Breast epithelium (tissue), 4 donors: ENCODE measurements around the gene TOM1. TPM values are rescaled to one million over a fixed set of nuclear protein-coding genes. Genes with fewer than 3 reads are reported as not detected.

Source experiments
- DNase-seq, 2 donors: peaks; one replicate each; pipeline ENCODE4 v3.0.0-alpha.2; 2019; ENCODE audit warnings: low spot score in 2 of 2
- H3K27ac ChIP-seq, 2 donors: fragments of 200-600 bp; sonication (generic) in 1 of 2; one replicate each; pipeline ENCODE4 v1.5.1; 2016 to 2019; ENCODE audit warnings: mild to moderate bottlenecking in 1 of 2
- H3K27me3 ChIP-seq, 2 donors: fragments of 200-600 bp; sonication (generic) in 1 of 2; one replicate each; pipeline versions ENCODE4 v1.5.1 to v1.6.0; 2017 to 2019; ENCODE audit warnings: control low read depth in 1 of 2, mild to moderate bottlenecking in 1 of 2
- H3K36me3 ChIP-seq: fragments of 200-600 bp; one replicate; pipeline ENCODE4 v1.5.1; 2019
- H3K4me1 ChIP-seq, 2 donors: fragments of 200-600 bp; sonication (generic); one replicate each; pipeline ENCODE4 v1.5.1; 2016 to 2019; ENCODE audit warnings: control low read depth in 1 of 2
- H3K4me3 ChIP-seq, 3 donors: fragments of 200-600 bp; sonication (generic); 1 replicate in 2 of 3; 2 replicates in 1 of 3; pipeline ENCODE4 v1.5.1; 2016 to 2019; ENCODE audit warnings: mild to moderate bottlenecking in 3 of 3, moderate library complexity in 2 of 3
- H3K9me3 ChIP-seq, 2 donors: fragments of 200-600 bp; sonication (generic) in 1 of 2; one replicate each; pipeline ENCODE4 v1.5.1; 2016 to 2019; ENCODE audit warnings: control low read depth in 1 of 2
- CTCF ChIP-seq, 3 donors: fragments of 450-650 bp; IDR thresholded peaks; one replicate each; pipeline ENCODE4 v1.5.1; 2016 to 2017; ENCODE audit warnings: antibody characterized with exemption in 3 of 3, mild to moderate bottlenecking in 3 of 3, moderate library complexity in 3 of 3
- POLR2A ChIP-seq: fragments of 450-650 bp; IDR thresholded peaks from one replicate; pipeline ENCODE4 v1.6.1; 2016; ENCODE audit warnings: antibody characterized with exemption, mild to moderate bottlenecking, moderate library complexity
- POLR2AphosphoS5 ChIP-seq, 3 donors: sonication (generic); formaldehyde crosslinking; IDR thresholded peaks; one replicate each; pipeline ENCODE4 v1.6.1; 2017; ENCODE audit warnings: antibody characterized with exemption in 3 of 3
- intact Hi-C: fragments of 100-400 bp; cut with DNase I; formaldehyde crosslinking; loops from one replicate; pipeline ENCODE4 v1.15.1; 2023; ENCODE audit warnings: low total_unique reads
- total RNA-seq, 3 donors: library from RNA; depleted of rRNA; stranded (reverse); fragments of >200 nt; gene quantifications; one replicate each; pipeline ENCODE4 v1.1.0, GENCODE V29; 2016

TOM1 gene
- total RNA-seq, 3 donors from 2014 or later, result 85.6 to 106 (median 105) TPM

GRCh38 chr22:35368386-35368785 lies 68.7 kb downstream of the TOM1 start:
- intact Hi-C loops, result no loop called here
- H3K27ac ChIP-seq, result no peak overlapping the region
- H3K4me3 ChIP-seq, result no peak overlapping the region
- TF ChIP-seq POLR2AphosphoS5 (IDR thresholded peaks at IDR 0.05), result no peak
- TF ChIP-seq CTCF (IDR thresholded peaks at IDR 0.05), result no peak
- TF ChIP-seq POLR2A, result no peak
- H3K27me3 ChIP-seq, result no peaks in the 10 kb centered on the region
- no peaks in the 10 kb centered on the region for H3K36me3 ChIP-seq
- H3K9me3 ChIP-seq, result no peaks in the 10 kb centered on the region
- DNase-seq, result no peak
- H3K4me1 ChIP-seq, result no peaks in the 10 kb centered on the region

- TF ChIP-seq CTCF (IDR thresholded peaks at IDR 0.05) (no peak), POLR2A (no peak), POLR2AphosphoS5 (IDR thresholded peaks at IDR 0.05) (no peak)
- Histone ChIP-seq H3K4me1 (no peaks in the 10 kb centered on the region), H3K27ac (peak overlapping the region in 1 of 2 donors; percentile 36), H3K4me3 (no peak overlapping the region), H3K36me3 (no peaks in the 10 kb centered on the region), H3K9me3 (no peaks in the 10 kb centered on the region), H3K27me3 (no peaks in the 10 kb centered on the region)
- no peak for DNase-seq
- intact Hi-C loops, result no loop called here
Observed at GRCh38 chr22:35369996-35370395, 70.3 kb downstream of the TOM1 start.

GRCh38 chr22:35373781-35374180 lies 74.1 kb downstream of the TOM1 start:
- Histone ChIP-seq H3K9me3 (no peaks in the 10 kb centered on the region), H3K27me3 (no peaks in the 10 kb centered on the region), H3K27ac (no peak overlapping the region), H3K36me3 (no peaks in the 10 kb centered on the region), H3K4me3 (no peak overlapping the region), H3K4me1 (no peaks in the 10 kb centered on the region)
- TF ChIP-seq POLR2A (no peak), POLR2AphosphoS5 (IDR thresholded peaks at IDR 0.05) (no peak), CTCF (IDR thresholded peaks at IDR 0.05) (no peak)
- intact Hi-C loops, result no loop called here
- no peak for DNase-seq

- Histone ChIP-seq H3K27me3 (no peaks in the 10 kb centered on the region), H3K36me3 (no peaks in the 10 kb centered on the region), H3K9me3 (no peaks in the 10 kb centered on the region), H3K27ac (peak overlapping the region in 1 of 2 donors; percentile 89), H3K4me1 (no peaks in the 10 kb centered on the region), H3K4me3 (no peak overlapping the region)
- TF ChIP-seq POLR2AphosphoS5 (IDR thresholded peaks at IDR 0.05) (no peak), CTCF (IDR thresholded peaks at IDR 0.05) (no peak), POLR2A (no peak)
- intact Hi-C loops, result no loop called here
- DNase-seq, result no peak
Observed at GRCh38 chr22:35375031-35375430, 75.3 kb downstream of the TOM1 start.

GRCh38 chr22:35375526-35375925 lies 75.8 kb downstream of the TOM1 start:
- no peaks in the 10 kb centered on the region for H3K9me3 ChIP-seq
- TF ChIP-seq POLR2A (no peak), POLR2AphosphoS5 (IDR thresholded peaks at IDR 0.05) (no peak), CTCF (IDR thresholded peaks at IDR 0.05) (no peak)
- H3K4me1 ChIP-seq, result no peaks in the 10 kb centered on the region
- no peak overlapping the region for H3K4me3 ChIP-seq
- H3K27me3 ChIP-seq, result no peaks in the 10 kb centered on the region
- DNase-seq, result no peak
- H3K36me3 ChIP-seq, result no peaks in the 10 kb centered on the region
- intact Hi-C loops, result no loop called here
- H3K27ac ChIP-seq, result peak overlapping the region in 1 of 2 donors; percentile 89
